DMS153 (cell line): Measurements from ENCODE around the gene ATXN1.
"Not testable (repeated sequence)": the region's sequence is repeated elsewhere in the genome, so short reads cannot be mapped to it uniquely, and the experiment has no call there.

ENCODE experiments used
- DNase-seq: peaks from one replicate; lab custom pipeline; 2025; lab: John Stamatoyannopoulos, UW

ATXN1 gene

GRCh38 chr6:16274483-16274882 lies 486.8 kb downstream of the ATXN1 start:
- no peak for DNase-seq

GRCh38 chr6:16273256-16273655 lies 488.0 kb downstream of the ATXN1 start:
- DNase-seq = no peak

DNA sequence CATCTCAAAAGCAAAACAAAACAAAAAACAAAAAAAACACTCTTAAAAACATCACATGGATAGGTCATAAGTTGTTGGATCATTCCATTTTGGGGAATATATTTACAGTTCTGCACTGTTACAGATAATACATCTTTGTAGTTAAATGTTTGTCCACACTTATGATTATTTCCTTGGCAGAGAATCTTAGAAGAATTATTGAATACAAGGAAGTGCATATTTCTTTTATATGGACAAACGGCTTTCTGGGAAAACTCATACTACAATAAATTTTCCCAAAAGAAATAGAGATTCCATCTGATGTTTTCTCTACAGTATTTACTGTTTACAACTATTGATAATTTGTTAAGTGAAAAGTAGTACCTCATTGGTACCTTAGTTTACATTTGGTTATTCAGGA lies 489.1 kb downstream of the ATXN1 start:
- no peak for DNase-seq

DNA sequence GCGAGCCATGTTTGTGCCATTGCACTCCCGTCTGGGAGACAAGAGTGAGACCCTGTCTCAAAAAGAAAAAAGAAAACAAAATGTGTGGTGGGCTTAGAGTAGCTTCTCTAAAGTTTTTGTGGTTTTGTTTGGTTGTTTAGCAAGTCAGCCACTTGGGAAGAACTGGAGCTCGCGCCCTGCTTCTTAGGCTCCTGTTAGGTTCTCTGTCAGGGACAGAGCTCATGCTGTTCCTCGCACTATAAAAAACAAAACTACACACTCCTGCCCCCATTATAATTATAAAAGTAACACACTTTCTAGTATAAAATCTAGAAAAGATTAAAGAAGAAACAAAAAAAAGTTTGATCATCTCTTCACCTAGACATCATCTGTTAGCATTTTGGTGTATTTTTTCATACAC lies 489.8 kb downstream of the ATXN1 start:
- no peak for DNase-seq

DNA sequence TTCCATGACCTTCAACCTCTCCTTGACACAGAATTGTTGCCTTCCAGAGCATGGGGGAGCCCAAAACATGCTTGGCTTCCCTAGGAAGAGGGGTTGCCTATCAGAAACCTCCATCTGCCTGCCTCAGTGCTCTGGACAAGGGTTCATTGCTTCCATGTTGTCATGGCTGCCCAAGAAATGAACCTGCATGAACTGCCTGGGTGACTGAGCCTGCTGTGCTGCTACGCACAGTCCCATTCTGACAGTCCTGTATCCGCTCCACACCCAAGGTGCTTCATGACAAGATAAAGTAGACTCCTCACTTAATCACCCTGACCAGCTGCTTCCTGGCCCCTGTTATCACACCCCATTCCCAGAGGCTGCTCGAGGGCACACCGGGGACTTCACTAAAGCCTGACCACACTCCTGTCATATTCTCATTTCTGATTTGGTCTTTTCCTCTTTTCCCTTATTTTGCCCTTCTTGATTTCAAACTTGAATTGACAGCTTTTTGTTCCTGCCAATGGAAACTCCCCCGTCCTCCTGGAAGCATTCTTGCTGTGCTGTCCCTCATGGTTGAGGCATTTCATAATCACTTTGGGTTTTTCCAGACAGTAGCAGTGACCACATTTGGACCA lies 491.0 kb downstream of the ATXN1 start:
- no peak for DNase-seq

DNA sequence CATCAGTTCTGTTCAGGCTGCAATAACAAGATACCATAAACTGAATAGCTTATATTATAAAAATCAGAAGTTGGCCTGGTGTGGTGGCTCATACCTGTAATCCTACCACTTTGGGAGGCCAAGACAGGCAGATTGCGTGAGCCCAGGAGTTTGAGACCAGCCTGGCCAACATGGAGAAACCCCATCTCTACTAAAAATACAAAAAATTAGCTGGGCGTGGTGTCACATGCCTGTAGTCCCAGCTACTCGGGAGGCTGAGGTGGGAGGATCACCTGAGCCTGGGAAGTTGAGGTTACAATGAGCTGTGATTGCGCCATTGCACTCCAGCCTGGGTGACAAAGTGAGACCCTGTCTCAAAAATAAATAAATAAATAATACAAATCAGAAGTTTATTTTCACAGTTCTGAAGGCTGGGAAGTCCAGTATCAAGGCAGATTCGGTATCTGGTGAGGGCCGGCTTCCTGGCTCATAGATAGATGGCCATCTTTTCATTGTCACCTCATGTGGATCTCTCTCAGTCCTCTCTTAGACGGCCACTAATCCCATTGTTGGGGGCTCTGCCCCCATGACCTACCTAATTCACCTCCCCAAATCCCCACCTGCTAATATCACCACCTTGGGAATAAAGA lies 491.7 kb downstream of the ATXN1 start:
- DNase-seq = not testable (repeated sequence)

- DNase-seq = no peak
Observed at GRCh38 chr6:16267428-16268263, 493.6 kb downstream of the ATXN1 start.

DNA sequence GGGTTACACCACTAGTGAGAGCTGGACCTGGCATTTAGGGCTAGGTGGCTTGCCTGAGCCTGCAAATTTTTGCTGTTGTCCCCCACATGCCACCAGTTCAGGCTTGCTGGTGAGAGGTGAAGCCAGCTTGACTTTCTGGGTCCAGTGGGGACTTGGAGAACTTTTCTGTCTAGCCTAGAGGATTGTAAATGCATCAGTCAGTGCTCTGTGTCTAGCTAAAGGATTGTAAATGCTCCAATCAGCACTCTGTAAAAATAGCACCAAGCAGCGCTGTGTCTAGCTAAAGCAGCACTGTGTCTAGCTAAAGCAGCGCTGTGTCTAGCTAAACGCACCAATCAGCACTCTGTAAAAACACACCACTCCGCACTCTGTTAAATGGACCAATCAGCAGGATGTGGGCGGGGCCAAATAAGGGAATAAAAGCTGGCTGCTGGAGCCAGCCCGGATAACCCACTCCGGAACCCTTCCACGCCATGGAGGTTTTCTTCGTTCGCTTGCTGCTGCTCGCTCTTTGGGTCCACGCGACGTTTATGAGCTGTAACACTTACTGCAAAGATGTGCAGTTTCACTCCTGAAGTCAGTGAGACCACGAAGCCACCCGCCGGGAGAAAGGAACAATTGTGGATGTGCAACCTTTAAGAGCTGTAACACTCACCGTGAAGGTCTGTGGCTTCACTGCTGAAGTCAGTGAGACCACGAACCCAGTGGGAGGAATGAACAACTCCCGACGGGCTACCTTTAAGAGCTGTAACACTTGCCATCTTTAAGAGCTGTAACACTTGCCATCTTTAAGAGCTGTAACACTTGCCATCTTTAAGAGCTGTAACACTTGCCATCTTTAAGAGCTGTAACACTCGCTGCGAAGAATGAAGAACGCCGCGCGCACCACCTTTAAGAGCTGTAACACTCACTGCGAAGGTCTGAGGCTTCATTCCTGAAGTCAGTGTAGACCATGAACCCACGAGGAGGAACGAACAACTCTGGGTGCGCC lies 495.6 kb downstream of the ATXN1 start:
- DNase-seq = no peak

DNA sequence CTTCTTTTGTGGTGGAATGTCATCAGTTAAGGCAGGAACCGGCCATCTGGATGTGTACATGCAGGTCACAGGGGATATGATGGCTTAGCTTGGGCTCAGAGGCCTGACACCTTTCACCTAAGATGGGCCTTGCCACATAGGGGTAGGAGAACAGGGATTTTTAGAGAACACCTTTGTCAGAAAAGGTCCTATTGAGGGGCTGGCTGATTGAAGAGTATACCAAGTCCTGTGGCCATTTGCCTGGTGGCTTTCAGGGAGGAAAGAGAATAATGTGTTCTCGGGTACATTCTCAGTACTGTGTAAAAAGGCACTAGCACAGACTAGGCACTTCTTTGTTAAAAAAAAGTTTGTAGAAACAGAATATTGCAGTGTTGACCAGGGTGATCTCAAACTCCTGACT lies 496.5 kb downstream of the ATXN1 start:
- no peak for DNase-seq

DNA sequence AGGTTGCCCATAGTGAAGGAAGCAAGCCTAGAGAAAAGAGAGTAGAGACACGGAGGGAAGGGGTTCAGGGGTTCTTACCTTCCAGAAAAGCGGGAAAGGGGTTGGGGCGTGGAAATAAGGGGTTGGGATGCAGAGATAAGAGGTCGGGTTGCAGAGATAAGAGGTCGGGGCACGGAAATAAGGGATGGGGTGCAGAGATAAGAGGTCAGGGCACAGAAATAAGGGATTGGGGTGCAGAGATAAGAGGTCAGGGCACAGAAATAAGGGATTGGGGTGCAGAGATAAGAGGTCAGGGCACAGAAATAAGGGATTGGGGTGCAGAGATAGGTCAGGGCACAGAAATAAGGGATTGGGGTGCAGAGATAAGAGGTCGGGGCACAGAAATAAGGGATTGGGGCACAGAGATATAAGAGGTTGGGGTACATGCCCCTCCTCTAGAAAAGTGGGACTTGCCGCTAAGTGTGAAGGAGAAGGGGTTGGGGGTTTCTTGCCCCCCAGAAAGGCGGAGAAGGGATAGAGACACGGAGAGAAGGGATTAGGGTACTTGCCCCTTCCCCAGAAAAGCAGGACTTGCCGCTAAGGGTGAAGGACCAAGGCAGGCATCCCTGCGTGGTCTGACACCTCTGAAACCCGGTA lies 497.7 kb downstream of the ATXN1 start:
- DNase-seq = not testable (repeated sequence)

- DNase-seq = not testable (repeated sequence)
Observed at GRCh38 chr6:16262773-16263172, 498.5 kb downstream of the ATXN1 start.

- not testable (repeated sequence) for DNase-seq
Observed at GRCh38 chr6:16260602-16261001, 500.7 kb downstream of the ATXN1 start.

- DNase-seq = not testable (repeated sequence)
Observed at GRCh38 chr6:16259604-16260003, 501.7 kb downstream of the ATXN1 start.

GRCh38 chr6:16258709-16259075 lies 502.6 kb downstream of the ATXN1 start:
- DNase-seq = no peak

- peak; percentile 39 for DNase-seq
Observed at GRCh38 chr6:16257999-16258708, 503.1 kb downstream of the ATXN1 start.

DNA sequence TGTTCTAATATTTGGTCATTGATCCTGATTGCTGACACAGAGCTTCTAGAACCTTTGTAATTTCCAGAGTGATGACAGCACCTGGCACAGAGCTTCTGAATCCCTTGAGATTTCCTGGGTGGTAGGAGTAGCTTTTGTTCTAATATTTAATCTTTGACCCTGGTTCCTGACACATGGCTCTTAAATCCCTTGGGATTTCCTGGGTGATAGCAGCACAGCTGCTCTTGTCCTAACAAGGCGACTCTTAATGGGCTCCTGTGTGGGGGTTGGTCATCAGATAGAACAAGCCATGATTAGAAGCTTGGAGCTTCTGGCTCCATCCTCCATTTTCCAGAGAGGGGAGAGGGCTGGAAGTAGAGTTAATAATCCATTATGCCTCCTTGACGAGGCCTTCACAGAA lies 504.5 kb downstream of the ATXN1 start:
- DNase-seq = peak; percentile 87

DNA sequence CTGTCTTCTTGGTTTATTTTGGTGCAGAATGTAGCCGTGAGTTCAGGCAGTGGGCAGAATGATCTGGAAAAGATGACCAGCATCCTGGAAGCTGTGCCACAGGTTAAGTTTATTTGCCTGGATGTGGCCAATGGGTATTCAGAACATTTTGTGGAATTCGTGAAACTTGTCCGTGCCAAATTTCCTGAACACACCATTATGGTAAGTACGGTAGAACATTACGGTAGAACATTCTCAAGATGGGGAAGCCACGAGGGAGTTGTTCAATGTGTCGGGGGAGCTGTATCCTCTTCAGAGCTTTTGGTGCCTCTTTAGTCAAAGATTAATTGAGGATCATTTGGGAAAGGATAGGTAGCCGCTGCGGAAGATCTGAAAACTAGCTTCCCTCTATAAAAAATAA lies 506.7 kb downstream of the ATXN1 start:
- no peak for DNase-seq

GRCh38 chr6:16253399-16254144 lies 507.7 kb downstream of the ATXN1 start:
- DNase-seq = no peak

- no peak for DNase-seq
Observed at GRCh38 chr6:16252686-16253299, 508.5 kb downstream of the ATXN1 start.

- DNase-seq = no peak
Observed at GRCh38 chr6:16251706-16252105, 509.6 kb downstream of the ATXN1 start.
